ENCODE measurements around the gene SIGLEC1. TPM values are rescaled to one million over a fixed set of nuclear protein-coding genes. Genes with fewer than 3 reads are reported as not detected.

Gene SIGLEC1
- total and polyA plus RNA-seq, 10 of the 15 experiments (the other 5 are each of a cell fraction or from before 2014, with no cell fraction given) = 0.05 TPM; not detected in 9

DNA sequence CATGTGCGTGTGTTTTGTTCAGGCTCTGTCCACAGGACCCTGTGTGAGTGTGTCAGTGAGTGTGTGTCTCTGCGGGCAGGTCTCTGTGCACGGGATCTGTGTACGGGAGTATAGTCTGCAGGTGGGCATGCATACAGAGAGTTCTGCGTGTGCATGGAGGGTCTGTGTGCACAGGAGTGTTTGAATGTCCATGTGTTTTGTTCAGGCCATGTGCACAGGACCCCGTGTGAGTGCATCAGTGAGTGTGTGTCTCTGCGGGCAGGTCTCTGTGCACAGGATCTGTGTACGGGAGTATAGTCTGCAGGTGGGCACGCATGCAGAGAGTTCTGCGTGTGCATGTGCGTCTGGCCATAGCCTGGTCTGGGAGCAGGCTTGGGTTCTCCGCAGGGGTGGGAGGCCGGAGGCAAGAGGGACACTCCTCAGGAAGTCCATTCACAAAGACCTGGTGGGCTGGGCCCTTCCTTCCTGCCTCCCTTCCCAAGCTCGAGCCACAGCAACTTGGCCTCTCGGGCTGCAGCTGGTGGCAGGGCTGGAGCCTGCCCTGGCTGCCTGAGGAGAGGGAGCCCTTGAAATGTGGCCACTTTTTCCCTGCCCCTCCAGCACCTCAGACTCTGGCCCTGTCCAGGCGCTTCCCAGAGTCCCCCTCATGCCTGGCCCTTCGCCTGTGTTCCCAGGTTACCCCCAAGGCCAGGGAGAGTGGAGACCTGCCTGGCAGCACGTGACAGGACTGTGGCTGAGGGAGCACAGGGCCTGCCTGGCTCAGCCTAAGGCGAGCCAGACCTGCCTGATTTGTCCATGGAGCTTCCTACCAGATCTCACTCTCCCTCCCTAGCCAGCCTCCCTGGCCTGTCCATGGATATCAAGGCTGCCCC lies 26.9 kb upstream of the SIGLEC1 start:
- POLR2A ChIA-PET = no interaction called here
- intact Hi-C loops (cut with micrococcal nuclease; ENCODE audit: unreplicated experiment) = no loop called here

More for the DNA sequence above, 26.9 kb upstream of the SIGLEC1 start:
- no peaks in the 10 kb centered on the region for H3K36me3 ChIP-seq (ENCODE audit: control insufficient read depth in 2 of 2, insufficient read depth in 2 of 2, low read length in 1 of 2)
- BruUV-seq (replicated peaks) = no TSS peak
- H3K9me3 ChIP-seq (replicated peaks; ENCODE audit: control insufficient read depth, insufficient read depth, low read length) = no peaks in the 10 kb centered on the region
- SMC1A ChIA-PET (ENCODE audit: uncharacterized antibody, unreplicated experiment) = interaction anchor here (0.6 to 0.9 kb wide), 2 partner anchors 18 to 99 kb away, joined by 3 to 4 read pairs; no protein-coding TSS in a partner anchor
- TF ChIP-seq, protein P1, sequence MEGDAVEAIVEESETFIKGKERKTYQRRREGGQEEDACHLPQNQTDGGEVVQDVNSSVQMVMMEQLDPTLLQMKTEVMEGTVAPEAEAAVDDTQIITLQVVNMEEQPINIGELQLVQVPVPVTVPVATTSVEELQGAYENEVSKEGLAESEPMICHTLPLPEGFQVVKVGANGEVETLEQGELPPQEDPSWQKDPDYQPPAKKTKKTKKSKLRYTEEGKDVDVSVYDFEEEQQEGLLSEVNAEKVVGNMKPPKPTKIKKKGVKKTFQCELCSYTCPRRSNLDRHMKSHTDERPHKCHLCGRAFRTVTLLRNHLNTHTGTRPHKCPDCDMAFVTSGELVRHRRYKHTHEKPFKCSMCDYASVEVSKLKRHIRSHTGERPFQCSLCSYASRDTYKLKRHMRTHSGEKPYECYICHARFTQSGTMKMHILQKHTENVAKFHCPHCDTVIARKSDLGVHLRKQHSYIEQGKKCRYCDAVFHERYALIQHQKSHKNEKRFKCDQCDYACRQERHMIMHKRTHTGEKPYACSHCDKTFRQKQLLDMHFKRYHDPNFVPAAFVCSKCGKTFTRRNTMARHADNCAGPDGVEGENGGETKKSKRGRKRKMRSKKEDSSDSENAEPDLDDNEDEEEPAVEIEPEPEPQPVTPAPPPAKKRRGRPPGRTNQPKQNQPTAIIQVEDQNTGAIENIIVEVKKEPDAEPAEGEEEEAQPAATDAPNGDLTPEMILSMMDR (IDR thresholded peaks at IDR 0.05 in 2 of 3, conservative IDR thresholded peaks at IDR 0.05 in 1 of 3; ENCODE audit: control insufficient read depth in 2 of 3, extremely low read depth in 1 of 3, insufficient read depth in 1 of 3, low read depth in 3 of 3, low read length in 3 of 3) = no peak
- TF ChIP-seq HDAC2 (IDR thresholded peaks at IDR 0.05) (no peak), RFX5 (IDR thresholded peaks at IDR 0.05; ENCODE audit: low read depth, low read length) (no peak)
- TF ChIP-seq, protein P2, sequence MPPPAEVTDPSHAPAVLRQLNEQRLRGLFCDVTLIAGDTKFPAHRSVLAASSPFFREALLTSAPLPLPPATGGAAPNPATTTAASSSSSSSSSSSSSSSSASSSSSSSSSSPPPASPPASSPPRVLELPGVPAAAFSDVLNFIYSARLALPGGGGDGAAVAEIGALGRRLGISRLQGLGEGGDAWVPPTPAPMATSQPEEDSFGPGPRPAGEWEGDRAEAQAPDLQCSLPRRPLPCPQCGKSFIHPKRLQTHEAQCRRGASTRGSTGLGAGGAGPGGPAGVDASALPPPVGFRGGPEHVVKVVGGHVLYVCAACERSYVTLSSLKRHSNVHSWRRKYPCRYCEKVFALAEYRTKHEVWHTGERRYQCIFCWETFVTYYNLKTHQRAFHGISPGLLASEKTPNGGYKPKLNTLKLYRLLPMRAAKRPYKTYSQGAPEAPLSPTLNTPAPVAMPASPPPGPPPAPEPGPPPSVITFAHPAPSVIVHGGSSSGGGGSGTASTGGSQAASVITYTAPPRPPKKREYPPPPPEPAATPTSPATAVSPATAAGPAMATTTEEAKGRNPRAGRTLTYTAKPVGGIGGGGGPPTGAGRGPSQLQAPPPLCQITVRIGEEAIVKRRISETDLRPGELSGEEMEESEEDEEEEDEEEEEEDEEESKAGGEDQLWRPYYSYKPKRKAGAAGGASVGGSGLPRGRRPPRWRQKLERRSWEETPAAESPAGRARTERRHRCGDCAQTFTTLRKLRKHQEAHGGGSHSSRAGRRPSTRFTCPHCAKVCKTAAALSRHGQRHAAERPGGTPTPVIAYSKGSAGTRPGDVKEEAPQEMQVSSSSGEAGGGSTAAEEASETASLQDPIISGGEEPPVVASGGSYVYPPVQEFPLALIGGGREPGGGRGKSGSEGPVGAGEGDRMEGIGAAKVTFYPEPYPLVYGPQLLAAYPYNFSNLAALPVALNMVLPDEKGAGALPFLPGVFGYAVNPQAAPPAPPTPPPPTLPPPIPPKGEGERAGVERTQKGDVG (CRISPR knock-in tag; IDR thresholded peaks at IDR 0.05) = no peak
- H3K79me2 ChIP-seq (ENCODE audit: control insufficient read depth, insufficient read depth, low read length) = no peaks in the 10 kb centered on the region
- H3K9ac ChIP-seq (ENCODE audit: control insufficient read depth, insufficient read depth, low read length) = no peak overlapping the region
- H3K4me2 ChIP-seq (ENCODE audit: control insufficient read depth, insufficient read depth) = no peak overlapping the region
- FAIRE-seq (no peak), ATAC-seq (no peak), DNase-seq (ENCODE audit: low read depth, low spot score) (no peak)
- CTCF ChIA-PET = no interaction called here
- H2AFZ ChIP-seq (ENCODE audit: control insufficient read depth, low read depth, low read length) = no peak overlapping the region
- H4K20me1 ChIP-seq (ENCODE audit: control insufficient read depth, insufficient read depth) = no peaks in the 10 kb centered on the region
- no peak overlapping the region for H3K4me3 ChIP-seq
- WGBS (ENCODE audit: insufficient coverage, insufficient replicate concordance, low lambda C conversion rate, missing lambda C conversion rate) = 44% methylated on average over 16 of the region's 19 CpGs
- H3K27me3 ChIP-seq (replicated peaks in 1 of 2; ENCODE audit: control insufficient read depth in 2 of 2, insufficient read depth in 2 of 2, low read length in 1 of 2) = no peaks in the 10 kb centered on the region
- no peaks in the 10 kb centered on the region for H3K4me1 ChIP-seq (ENCODE audit: control insufficient read depth, insufficient read depth, low read length)
- in situ Hi-C loops (cut with MboI) = no loop called here
- RAD21 ChIA-PET (ENCODE audit: unreplicated experiment) = no interaction called here
- H3K27ac ChIP-seq (ENCODE audit: control insufficient read depth, insufficient read depth) = no peak overlapping the region
